Omental fat pad (tissue), 4 donors: ENCODE results near the gene SPEN. TPM values are rescaled to one million over a fixed set of nuclear protein-coding genes. Genes with fewer than 3 reads are reported as not detected.

Experiments used
- ATAC-seq: fragments of 150-250 bp; one replicate; pipeline ENCODE4 v1.9.1; 2016; ENCODE audit warnings: mild to moderate bottlenecking, moderate library complexity; ENCODE audit not compliant: low FRiP score
- DNase-seq: peaks from one replicate; pipeline ENCODE4 v3.0.0-alpha.2; 2019; ENCODE audit warnings: low spot score
- CTCF ChIP-seq, 3 donors: fragments of 450-650 bp; IDR thresholded peaks; one replicate each; pipeline ENCODE4 v1.5.1; 2016 to 2017; ENCODE audit warnings: antibody characterized with exemption in 3 of 3, mild to moderate bottlenecking in 3 of 3, moderate library complexity in 2 of 3
- total RNA-seq, 4 donors: library from RNA; depleted of rRNA; stranded (reverse); fragments of >200 nt; gene quantifications; one replicate each; pipeline ENCODE4 v1.1.0, GENCODE V29; 2016

SPEN gene
- total RNA-seq, 4 donors from 2014 or later, result 33.4 to 64.0 (median 51.5) TPM

DNA sequence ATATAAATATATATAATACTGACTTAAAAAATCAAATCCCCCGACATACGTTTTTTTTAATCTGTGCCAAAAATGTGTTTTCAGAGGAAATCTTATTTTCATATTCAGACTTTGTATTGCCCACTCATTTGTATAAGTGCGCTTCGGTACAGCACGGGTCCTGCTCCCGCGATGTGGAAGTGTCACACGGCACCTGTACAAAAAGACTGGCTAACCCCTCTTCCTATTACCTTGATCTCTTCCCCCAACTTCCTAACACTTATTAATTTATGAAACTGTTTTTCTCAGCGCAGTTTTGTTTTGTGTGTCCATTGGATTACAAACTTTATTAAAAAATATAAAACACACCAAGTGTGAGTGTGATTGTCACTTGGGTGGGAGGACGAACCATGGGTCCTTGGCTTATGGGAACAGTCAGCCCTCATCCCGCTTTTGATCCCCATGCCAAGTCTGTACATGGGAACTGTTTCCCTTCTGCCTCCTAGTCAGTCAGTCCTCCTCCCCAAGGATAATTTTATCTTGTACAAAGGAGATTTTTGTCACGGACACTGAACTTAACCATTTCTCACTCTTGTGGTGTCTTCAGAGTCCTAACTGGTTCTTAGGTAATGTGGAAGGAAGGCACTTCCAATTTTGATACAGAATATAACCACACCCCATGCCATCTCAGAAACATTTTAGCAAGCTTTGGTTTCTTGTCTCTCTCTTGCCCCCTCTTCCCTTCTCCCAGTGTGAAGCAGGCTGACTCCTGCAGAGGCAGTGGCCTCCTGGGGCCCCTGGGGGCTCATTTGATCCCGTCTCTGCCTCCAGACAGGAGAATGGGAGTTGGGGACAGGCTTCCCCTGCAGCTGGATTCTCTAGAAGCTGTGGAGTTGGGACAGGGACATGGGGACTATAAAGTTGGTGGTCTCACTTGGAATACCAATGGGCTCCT lies 92.9 kb downstream of the SPEN start:
- DNase-seq (no peak), ATAC-seq (no peak)
- TF ChIP-seq CTCF (IDR thresholded peaks at IDR 0.05), result no peak

DNA sequence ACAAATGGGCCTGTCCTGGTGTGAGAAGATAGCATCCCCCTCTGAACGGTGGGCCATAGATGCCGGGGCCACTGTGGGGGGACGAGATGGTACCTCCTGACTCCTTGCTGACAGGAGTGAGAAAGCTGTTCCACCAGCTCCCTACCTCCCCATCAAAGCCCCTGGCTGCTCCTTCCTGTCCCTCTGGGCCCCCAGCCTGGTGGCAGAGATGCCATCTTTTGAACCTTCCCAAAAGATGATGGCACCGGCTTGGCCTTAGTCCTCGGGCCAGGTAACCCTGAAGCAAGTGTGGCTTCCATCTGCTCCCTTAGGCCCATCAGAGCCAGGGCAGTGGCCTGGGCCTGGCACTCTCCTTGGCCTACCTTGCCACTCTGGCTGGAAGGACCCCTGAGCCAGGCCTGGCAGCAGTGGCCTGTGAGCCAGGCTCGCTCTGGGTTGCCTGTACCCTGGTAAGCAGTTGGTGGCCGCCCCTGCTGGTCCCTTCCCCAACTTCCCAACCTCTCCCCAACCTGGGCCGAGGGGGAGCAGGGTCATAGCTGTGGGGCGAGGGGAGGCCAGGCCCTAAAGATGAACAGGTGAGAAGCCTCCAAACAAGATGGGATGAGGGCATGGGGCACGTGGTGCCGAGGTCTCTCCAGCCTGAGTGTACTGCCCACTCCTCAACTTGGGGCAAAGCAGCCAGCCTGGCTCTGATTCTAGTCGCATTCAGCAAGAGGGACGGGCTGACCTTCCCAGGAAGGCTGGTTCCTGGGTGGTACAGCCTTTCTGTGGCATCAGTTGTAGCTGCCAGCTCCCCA lies 93.7 kb downstream of the SPEN start:
- DNase-seq (no peak), ATAC-seq (no peak)
- no peak for TF ChIP-seq CTCF (IDR thresholded peaks at IDR 0.05)

DNA sequence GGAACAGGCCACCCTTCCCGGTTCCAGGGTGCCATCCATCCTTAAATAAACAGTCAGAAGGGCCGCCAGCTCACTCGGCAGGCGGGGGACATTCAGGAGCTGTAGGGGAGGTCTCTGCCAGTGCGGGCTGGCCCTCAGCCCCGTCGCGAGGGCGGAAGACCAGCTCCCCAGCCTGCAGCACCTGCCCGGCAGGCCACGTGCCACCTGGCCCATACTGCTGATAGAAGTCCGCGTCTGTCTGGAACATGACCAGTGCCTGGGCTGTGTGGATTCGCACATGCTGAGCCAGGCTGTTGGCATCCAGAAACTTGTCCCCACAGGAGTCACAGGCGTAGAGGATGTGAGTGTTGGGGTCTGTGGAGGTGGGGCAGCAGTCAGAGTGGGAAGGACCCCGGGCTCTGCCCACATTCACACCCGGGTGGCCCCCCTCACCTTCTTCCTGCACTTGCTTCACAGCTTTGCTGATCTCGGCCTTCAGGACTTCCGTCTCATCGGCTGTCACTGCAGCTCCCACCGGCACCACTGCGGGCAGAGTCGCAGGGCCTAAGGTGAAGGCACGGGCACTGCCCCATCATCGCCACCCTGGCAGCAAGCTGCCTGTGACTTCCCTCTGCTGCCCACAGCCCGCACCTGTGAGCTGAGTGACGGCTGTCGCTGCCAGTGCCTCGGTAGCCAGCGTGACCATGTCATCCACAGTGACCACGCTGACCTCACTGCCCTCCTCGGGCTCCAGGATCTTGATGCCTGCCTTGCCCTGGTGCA lies 94.6 kb downstream of the SPEN start:
- DNase-seq, result no peak
- no peak for ATAC-seq
- TF ChIP-seq CTCF (IDR thresholded peaks at IDR 0.05), result no peak

GRCh38 chr1:15942661-15943327 lies 95.3 kb downstream of the SPEN start:
- ATAC-seq (no peak), DNase-seq (no peak)
- TF ChIP-seq CTCF (IDR thresholded peaks at IDR 0.05), result no peak

DNA sequence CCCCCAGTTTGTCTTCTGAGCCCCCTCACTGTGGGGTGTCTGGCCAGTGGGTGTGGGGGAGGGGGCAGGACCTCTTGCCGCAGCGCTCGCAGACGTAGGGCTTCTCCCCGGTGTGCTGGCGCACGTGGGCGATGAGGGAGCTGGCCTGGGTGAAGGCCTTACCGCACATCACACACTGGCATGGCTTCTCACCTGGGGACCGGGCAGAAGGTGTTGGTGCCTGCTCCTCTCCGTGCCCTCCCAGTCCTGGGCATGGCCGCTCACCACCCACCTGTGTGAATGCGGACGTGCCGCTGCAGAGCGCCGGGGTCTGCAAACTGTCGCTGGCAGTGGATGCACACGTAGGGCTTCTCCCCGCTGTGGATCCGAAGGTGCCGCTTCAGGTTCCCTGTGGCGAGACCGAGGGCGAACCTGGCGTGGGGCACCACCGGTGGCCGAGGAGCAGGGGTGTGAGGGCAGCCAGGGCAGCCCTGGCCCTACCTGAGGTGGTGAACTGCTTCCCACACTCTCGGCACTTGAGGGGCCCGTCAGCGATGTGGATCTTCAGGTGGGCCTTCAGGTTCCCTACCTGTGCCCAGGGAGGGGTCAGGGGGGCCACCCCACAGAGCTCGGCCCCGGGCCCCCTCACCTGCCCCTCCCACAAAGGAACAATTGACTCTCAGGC lies 96.0 kb downstream of the SPEN start:
- TF ChIP-seq CTCF (IDR thresholded peaks at IDR 0.05), result no peak

DNA sequence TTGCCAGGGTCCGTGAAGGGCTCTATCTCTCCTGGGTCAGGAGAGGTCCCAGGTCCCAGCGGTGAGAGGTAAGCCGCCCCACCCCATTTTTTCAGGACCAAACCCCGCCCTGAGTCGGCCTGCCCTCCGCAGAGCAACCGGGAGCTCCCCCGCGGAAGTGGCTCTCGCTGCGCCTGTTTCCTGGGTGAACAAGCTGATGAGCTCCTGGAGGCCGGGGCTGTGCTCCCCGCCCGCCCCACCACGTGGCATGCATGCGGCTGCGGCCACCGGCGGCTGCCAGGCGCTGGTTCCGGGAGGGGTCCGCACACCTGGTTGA lies 96.4 kb downstream of the SPEN start:
- DNase-seq (no peak), ATAC-seq (no peak)
- TF ChIP-seq CTCF (IDR thresholded peaks at IDR 0.05), result no peak

More for the DNA sequence above, 96.0 kb downstream of the SPEN start:
- DNase-seq (no peak), ATAC-seq (no peak)
